Measurements from ENCODE around the gene MRTFB. TPM values are rescaled to one million over a fixed set of nuclear protein-coding genes. Genes with fewer than 3 reads are reported as not detected.
A peak's percentile ranks its signal among the peaks of the same experiment; 100 is the strongest.

MRTFB gene
- total RNA-seq, 1 donor from 2014 or later = 20.9 TPM

DNA sequence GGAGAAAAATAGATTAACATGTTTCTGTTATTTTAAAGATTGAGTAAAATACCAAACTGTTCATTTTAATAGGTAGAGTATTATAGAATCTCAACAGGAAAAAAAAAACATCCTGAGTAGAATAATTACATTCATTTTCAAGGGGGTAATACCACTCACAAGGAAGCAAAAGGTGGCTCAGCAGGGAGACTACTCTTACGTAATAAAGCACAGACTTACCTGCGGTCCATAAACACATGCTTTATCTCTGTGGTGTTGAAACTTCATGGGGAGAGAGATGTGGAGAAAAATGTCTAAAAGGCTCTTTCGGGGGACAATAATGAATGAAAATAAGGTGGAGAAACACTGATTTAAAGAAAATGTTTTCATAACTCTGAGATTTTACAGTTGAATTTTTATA, 171.7 kb downstream of the MRTFB start:
- H3K27ac Mint-ChIP-seq = no peak overlapping the region
- H3K36me3 Mint-ChIP-seq (ENCODE audit: low read depth) = peaks cover 29% of the 10 kb centered on the region
- H3K4me3 Mint-ChIP-seq = no peak overlapping the region
- intact Hi-C loops (cut with micrococcal nuclease) = no loop called here
- ChIA-PET CTCF (no interaction called here), POLR2A (no interaction called here)
- TF ChIP-seq, protein P1, sequence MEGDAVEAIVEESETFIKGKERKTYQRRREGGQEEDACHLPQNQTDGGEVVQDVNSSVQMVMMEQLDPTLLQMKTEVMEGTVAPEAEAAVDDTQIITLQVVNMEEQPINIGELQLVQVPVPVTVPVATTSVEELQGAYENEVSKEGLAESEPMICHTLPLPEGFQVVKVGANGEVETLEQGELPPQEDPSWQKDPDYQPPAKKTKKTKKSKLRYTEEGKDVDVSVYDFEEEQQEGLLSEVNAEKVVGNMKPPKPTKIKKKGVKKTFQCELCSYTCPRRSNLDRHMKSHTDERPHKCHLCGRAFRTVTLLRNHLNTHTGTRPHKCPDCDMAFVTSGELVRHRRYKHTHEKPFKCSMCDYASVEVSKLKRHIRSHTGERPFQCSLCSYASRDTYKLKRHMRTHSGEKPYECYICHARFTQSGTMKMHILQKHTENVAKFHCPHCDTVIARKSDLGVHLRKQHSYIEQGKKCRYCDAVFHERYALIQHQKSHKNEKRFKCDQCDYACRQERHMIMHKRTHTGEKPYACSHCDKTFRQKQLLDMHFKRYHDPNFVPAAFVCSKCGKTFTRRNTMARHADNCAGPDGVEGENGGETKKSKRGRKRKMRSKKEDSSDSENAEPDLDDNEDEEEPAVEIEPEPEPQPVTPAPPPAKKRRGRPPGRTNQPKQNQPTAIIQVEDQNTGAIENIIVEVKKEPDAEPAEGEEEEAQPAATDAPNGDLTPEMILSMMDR (IDR thresholded peaks at IDR 0.05) = no peak
- DNase-seq = no peak
- ATAC-seq (ENCODE audit: low read depth) = no peak
- H3K27me3 Mint-ChIP-seq = no peaks in the 10 kb centered on the region
- H3K9me3 Mint-ChIP-seq = no peaks in the 10 kb centered on the region
- H3K4me1 Mint-ChIP-seq = no peaks in the 10 kb centered on the region

GRCh38 chr16:14244196-14245010, 173.3 kb downstream of the MRTFB start:
- Mint-ChIP-seq H3K36me3 (ENCODE audit: low read depth) (peaks cover 37% of the 10 kb centered on the region), H3K4me3 (no peak overlapping the region), H3K27ac (no peak overlapping the region), H3K4me1 (no peaks in the 10 kb centered on the region), H3K9me3 (no peaks in the 10 kb centered on the region), H3K27me3 (no peaks in the 10 kb centered on the region)
- intact Hi-C loops (cut with micrococcal nuclease) = no loop called here
- DNase-seq (no peak), ATAC-seq (ENCODE audit: low read depth) (no peak)
- TF ChIP-seq, protein P1 (IDR thresholded peaks at IDR 0.05) = no peak
- ChIA-PET POLR2A (no interaction called here), CTCF (no interaction called here)

GRCh38 chr16:14248791-14249190, 177.7 kb downstream of the MRTFB start:
- intact Hi-C loops (cut with micrococcal nuclease) = loop anchor here (1.0 kb wide), 3 partner anchors 281 to 352 kb away; no protein-coding TSS in a partner anchor
- Mint-ChIP-seq H3K27ac (no peak overlapping the region), H3K4me1 (no peaks in the 10 kb centered on the region), H3K27me3 (no peaks in the 10 kb centered on the region), H3K36me3 (ENCODE audit: low read depth) (peaks cover 56% of the 10 kb centered on the region), H3K9me3 (no peaks in the 10 kb centered on the region), H3K4me3 (no peak overlapping the region)
- TF ChIP-seq, protein P1 (IDR thresholded peaks at IDR 0.05) = no peak
- ChIA-PET POLR2A (no interaction called here), CTCF (interaction anchor here (1.4 to 3.9 kb wide), 8 partner anchors 10 to 357 kb away, joined by 4 to 56 read pairs (median 8); no protein-coding TSS in a partner anchor)
- no peak for ATAC-seq (ENCODE audit: low read depth)
- DNase-seq = no peak

DNA sequence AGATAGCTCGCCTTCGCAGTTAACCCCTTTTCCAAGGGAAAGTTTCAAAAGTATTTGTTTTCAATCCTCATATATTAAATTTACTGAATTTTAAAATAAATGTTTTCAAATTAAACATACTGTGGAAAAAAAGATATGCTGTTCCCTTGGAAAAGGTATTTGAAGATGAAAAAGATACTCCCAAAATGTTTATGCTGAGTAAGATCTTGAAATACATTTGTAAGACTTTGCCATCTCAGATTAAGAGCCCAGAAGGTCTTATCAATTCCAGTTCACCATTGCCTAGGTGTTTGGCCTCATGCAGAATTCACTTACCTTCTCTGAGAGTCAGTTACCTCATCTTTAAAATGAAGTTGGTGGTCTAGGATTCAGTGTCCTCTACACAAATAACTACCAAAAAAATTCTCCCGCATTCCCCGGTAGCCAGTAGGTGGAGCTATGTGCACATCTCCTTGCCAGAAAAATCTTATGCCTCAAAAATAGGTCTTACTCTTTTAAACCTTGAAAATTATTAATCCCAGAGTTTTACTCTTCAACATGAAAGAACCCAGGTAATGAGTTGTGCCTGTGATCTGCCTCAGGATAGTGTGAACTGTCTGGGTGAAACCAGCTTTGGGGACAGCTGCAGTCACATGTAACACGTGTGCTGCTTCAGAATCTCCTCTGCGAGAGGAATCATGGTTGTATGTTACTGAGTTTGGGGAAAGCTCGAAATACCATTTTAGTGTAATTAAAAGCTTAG, 178.3 kb downstream of the MRTFB start:
- ChIA-PET POLR2A (no interaction called here), CTCF (interaction anchor here (0.6 to 3.9 kb wide), 15 partner anchors 9 to 356 kb away, joined by 3 to 56 read pairs (median 5); partner anchors contain the start of gene ERCC4)
- Mint-ChIP-seq H3K4me1 (no peaks in the 10 kb centered on the region), H3K9me3 (no peaks in the 10 kb centered on the region), H3K4me3 (no peak overlapping the region), H3K27me3 (no peaks in the 10 kb centered on the region), H3K36me3 (ENCODE audit: low read depth) (peaks cover 60% of the 10 kb centered on the region), H3K27ac (no peak overlapping the region)
- DNase-seq = no peak
- TF ChIP-seq, protein P1 (IDR thresholded peaks at IDR 0.05) = peak; percentile 76
- intact Hi-C loops (cut with micrococcal nuclease) = loop anchor here (1.0 kb wide), 3 partner anchors 280 to 351 kb away; no protein-coding TSS in a partner anchor
- ATAC-seq (ENCODE audit: low read depth) = no peak

GRCh38 chr16:14251419-14251818, 180.3 kb downstream of the MRTFB start:
- CTCF ChIA-PET = interaction anchor here (1.0 to 3.9 kb wide), 5 partner anchors 8 to 348 kb away, joined by 3 to 56 read pairs (median 10); no protein-coding TSS in a partner anchor
- no peaks in the 10 kb centered on the region for H3K4me1 Mint-ChIP-seq
- TF ChIP-seq, protein P1 (IDR thresholded peaks at IDR 0.05) = no peak
- ATAC-seq (ENCODE audit: low read depth) = no peak
- H3K9me3 Mint-ChIP-seq = no peaks in the 10 kb centered on the region
- no peak overlapping the region for H3K4me3 Mint-ChIP-seq
- no peaks in the 10 kb centered on the region for H3K27me3 Mint-ChIP-seq
- peaks cover 59% of the 10 kb centered on the region for H3K36me3 Mint-ChIP-seq (ENCODE audit: low read depth)
- POLR2A ChIA-PET = no interaction called here
- H3K27ac Mint-ChIP-seq = no peak overlapping the region
- intact Hi-C loops (cut with micrococcal nuclease) = no loop called here
- no peak for DNase-seq

Data from activated B cell treated with CpG ODN at 0.5 μM for 24 hours (primary cell).